Measurements from ENCODE around the gene RAB3GAP2.
"Not testable (repeated sequence)": the region's sequence is repeated elsewhere in the genome, so short reads cannot be mapped to it uniquely, and the experiment has no call there.

The RAB3GAP2 gene

GRCh38 chr1:220153147-220153546 is 119.1 kb downstream of the RAB3GAP2 start:
- no peak for DNase-seq (ENCODE audit: low read depth in 4 of 4, low spot score in 1 of 4)

DNA sequence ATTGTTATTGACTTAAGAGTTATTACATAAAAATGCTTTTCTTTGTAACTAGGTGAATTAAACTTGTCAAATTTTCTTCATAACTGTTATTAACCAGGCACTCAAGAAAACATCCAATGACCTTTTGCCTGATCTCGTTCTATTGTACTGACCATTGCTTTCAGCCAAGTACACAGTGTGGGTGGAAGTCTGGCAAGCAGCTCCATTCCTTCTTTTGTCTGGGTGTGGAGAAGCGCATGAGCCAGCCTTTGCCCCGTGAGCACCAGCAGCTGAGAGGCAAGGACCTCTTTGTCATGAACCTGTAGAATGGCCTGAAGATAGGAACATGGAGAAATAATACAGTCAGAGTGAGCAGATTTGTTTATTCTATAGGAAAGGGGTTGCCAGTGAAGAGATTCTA is 120.8 kb downstream of the RAB3GAP2 start:
- DNase-seq (ENCODE audit: low read depth in 4 of 4, low spot score in 1 of 4), result no peak

GRCh38 chr1:220149742-220150141 is 122.5 kb downstream of the RAB3GAP2 start:
- DNase-seq (ENCODE audit: low read depth in 4 of 4, low spot score in 1 of 4), result no peak

DNA sequence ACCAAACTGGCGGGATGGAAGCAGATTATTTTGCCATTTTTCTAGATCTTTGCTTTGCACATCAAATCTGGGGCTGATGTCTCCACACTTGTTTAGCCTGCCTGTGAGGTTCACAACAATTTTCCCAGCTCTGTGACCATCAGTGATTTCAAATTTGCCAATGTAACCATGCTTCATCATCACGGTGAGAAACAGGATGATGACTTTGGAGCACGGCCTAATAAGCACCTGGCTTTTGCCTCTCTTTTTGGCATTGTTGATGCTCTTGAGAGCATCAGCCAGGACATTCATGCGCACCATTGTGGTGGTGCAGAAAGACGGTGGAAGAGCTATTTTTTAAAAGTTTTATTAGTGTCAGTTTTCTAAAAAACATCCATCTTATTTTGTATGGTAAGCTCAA is 128.2 kb downstream of the RAB3GAP2 start:
- DNase-seq (ENCODE audit: low read depth in 4 of 4, low spot score in 1 of 4), result no peak

- DNase-seq (ENCODE audit: low read depth in 4 of 4, low spot score in 1 of 4), result no peak
Measured at GRCh38 chr1:220139966-220140365, 132.3 kb downstream of the RAB3GAP2 start.

GRCh38 chr1:220137019-220137786 is 135.1 kb downstream of the RAB3GAP2 start:
- no peak for DNase-seq (ENCODE audit: low read depth in 4 of 4, low spot score in 1 of 4)

- DNase-seq (ENCODE audit: low read depth in 4 of 4, low spot score in 1 of 4), result no peak
Measured at GRCh38 chr1:220135755-220136154, 136.5 kb downstream of the RAB3GAP2 start.

DNA sequence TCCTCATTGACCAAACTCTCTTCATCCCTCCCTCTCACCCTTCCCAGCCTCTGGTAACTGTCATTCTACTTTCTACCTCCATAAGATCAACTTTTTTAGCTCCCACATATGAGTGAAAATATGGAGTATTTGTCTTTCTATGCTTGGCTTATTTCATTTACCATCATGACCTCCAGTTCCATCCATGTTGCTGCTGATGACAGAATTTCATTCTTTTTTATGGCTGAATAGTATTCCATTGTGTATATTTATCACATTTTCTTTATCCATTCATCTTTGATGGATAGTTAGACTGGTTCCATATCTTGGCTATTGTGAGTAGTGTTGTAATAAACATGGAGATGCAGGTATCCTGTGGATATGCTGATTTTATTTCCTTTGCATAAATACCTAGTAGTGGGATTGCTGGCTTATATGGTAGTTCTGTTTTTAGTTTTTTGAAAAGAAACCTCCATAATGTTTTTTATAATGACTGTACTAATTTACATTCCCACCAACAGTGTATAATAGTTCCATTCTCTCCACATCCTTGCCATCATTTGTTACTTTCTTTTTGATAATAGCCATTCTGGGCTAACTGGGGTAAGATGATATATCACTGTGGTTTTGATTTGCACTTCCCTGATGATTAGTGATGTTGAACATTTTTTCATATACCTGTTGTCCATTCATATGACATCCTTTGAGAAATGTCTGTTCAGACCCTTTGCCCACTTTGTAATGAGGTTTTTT is 142.6 kb downstream of the RAB3GAP2 start:
- no peak for DNase-seq (ENCODE audit: low read depth in 4 of 4, low spot score in 1 of 4)

- DNase-seq (ENCODE audit: low read depth in 4 of 4, low spot score in 1 of 4), result no peak
Measured at GRCh38 chr1:220127076-220127475, 145.2 kb downstream of the RAB3GAP2 start.

- no peak for DNase-seq (ENCODE audit: low read depth in 4 of 4, low spot score in 1 of 4)
Measured at GRCh38 chr1:220124542-220124941, 147.7 kb downstream of the RAB3GAP2 start.

DNA sequence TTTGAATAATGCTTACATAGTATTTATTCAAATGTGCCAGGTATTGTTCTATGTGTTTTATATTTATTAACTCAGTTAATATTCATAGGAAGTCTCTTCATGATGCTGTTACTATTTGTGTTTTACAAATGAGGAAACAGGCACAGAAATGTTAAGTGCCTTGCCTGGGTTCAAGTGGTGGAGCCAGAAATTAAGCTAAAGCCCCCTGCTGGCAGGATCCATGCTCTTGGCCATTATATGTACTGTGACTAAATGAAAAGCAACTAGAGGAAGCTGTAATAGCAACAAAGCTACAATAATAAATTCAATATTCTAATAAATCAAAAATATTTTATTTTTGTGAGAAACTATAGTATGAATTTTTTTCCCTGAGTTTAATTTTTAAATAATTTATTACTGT is 148.4 kb downstream of the RAB3GAP2 start:
- no peak for DNase-seq (ENCODE audit: low read depth in 4 of 4, low spot score in 1 of 4)

- no peak for DNase-seq (ENCODE audit: low read depth in 4 of 4, low spot score in 1 of 4)
Measured at GRCh38 chr1:220123066-220123465, 149.2 kb downstream of the RAB3GAP2 start.

- no peak for DNase-seq (ENCODE audit: low read depth in 4 of 4, low spot score in 1 of 4)
Measured at GRCh38 chr1:220121791-220122530, 150.3 kb downstream of the RAB3GAP2 start.

- DNase-seq (ENCODE audit: low read depth in 4 of 4, low spot score in 1 of 4), result no peak
Measured at GRCh38 chr1:220119043-220119512, 153.2 kb downstream of the RAB3GAP2 start.

GRCh38 chr1:220113136-220113695 is 159.0 kb downstream of the RAB3GAP2 start:
- DNase-seq (ENCODE audit: low read depth in 4 of 4, low spot score in 1 of 4), result no peak

DNA sequence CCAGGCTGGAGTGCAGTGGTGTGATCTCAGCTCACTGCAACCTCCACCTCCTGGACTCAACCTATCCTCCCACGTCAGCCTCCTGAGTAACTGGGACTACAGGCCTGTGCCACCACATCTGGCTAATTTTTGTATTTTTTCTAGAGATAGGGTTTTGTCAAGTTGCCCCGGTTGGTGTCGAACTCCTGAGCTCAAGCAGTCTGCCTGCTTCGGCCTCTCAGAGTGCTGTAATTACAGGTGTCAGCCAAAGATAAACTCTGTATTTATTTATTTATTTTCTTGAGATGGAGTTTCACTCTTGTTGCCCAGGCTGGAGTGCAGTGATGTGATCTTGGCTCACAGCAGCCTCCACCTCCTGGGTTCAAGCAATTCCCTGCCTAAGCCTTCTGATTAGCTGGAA is 159.7 kb downstream of the RAB3GAP2 start:
- not testable (repeated sequence) for DNase-seq (ENCODE audit: low read depth in 4 of 4, low spot score in 1 of 4)

DNA sequence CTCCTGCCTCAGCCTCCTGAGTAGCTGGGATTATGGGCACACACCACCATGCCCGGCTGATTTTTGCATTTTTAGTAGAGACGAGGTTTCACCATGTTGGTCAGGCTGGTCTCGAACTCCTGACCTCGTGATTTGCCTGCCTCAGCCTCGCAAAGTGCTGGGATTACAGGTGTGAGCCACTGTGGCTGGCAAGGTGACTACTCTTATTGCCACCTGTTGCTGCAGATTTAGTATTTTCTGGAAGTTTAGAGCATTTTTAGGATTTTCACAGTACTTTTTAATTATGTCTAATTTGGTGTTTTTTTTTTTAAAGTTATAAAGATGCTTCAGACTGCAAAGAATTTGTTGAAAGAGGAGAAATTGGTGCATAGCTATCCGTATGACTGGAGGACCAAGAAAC is 161.8 kb downstream of the RAB3GAP2 start:
- DNase-seq (ENCODE audit: low read depth in 4 of 4, low spot score in 1 of 4), result not testable (repeated sequence)

GRCh38 chr1:220099826-220100225 is 172.4 kb downstream of the RAB3GAP2 start:
- DNase-seq (ENCODE audit: low read depth in 4 of 4, low spot score in 1 of 4), result no peak
